A549 (cell line): ENCODE data around the gene LRIT2. TPM values are rescaled to one million over a fixed set of nuclear protein-coding genes. Genes with fewer than 3 reads are reported as not detected.

Experiments used
- ATAC-seq, 2 experiments: fragments of 200-7000 bp in 1 of 2; fragments of >200 bp in 1 of 2; cut with Nextera tagmentation in 1 of 2; cut with Tn5 transposase in 1 of 2; 3 replicates each; pipeline versions ENCODE4 v1.8.0 to v1.9.1; 2018 to 2020; ENCODE audit warnings: mild to moderate bottlenecking in 1 of 2, moderate library complexity in 1 of 2
- CTCF ChIA-PET: fragments of 300-600 bp; sonication (Branson Sonifier 250); formaldehyde crosslinking; extraction: SDS; loops from one replicate; lab custom pipeline; 2021; ENCODE audit warnings: antibody characterized with exemption, inconsistent platforms; lab: Yijun Ruan, JAX
- POLR2A ChIA-PET: fragments of 350-600 bp; formaldehyde crosslinking; extraction: SDS; loops from one replicate; lab custom pipeline; 2021; ENCODE audit warnings: antibody characterized with exemption, inconsistent platforms; lab: Yijun Ruan, JAX
- DNase-seq, 2 experiments: peaks; one replicate each; pipeline versions ENCODE4 v3.0.0 to v3.0.0-alpha.2; 2011 to 2016; ENCODE audit warnings: low read depth in 1 of 2, low spot score in 1 of 2
- FAIRE-seq: peaks from 2 replicates; lab custom pipeline; 2011; peaks lifted over from hg19 to GRCh38; lab: Jason Lieb, UNC
- H3K27ac ChIP-seq, 2 experiments: fragments of >200 bp; sonication (Bioruptor Twin); formaldehyde crosslinking; 3 replicates each; pipeline ENCODE4 v1.5.1; 2016 to 2017
- H3K4me1 ChIP-seq: fragments of >200 bp; sonication (Bioruptor Twin); formaldehyde crosslinking; 3 replicates; pipeline ENCODE4 v1.6.1; 2016
- H3K4me2 ChIP-seq: fragments of >200 bp; sonication (Bioruptor Twin); formaldehyde crosslinking; 3 replicates; pipeline ENCODE4 v1.6.1; 2016
- H3K4me3 ChIP-seq: fragments of >200 bp; sonication (Bioruptor Twin); formaldehyde crosslinking; 3 replicates; pipeline ENCODE4 v1.5.1; 2016
- H3K9me3 ChIP-seq: fragments of >200 bp; sonication (Bioruptor Twin); formaldehyde crosslinking; 3 replicates; pipeline ENCODE4 v1.6.1; 2016
- BCL3 ChIP-seq: fragments of >200 bp; sonication (Bioruptor Twin); formaldehyde crosslinking; IDR thresholded peaks from 3 replicates; pipeline ENCODE4 v1.6.1; 2016
- CBX8 ChIP-seq: fragments of 200-600 bp; sonication (generic); IDR thresholded peaks from 2 replicates; pipeline ENCODE4 v1.6.1; 2016
- CHD4 ChIP-seq: fragments of 200-600 bp; sonication (generic); IDR thresholded peaks from 2 replicates; pipeline ENCODE4 v1.6.1; 2016; ENCODE audit warnings: antibody characterized with exemption, mild to moderate bottlenecking, borderline replicate concordance
- CTCF ChIP-seq: fragments of >200 bp; sonication (Bioruptor Twin); formaldehyde crosslinking; IDR thresholded peaks from 3 replicates; pipeline ENCODE4 v1.5.1; 2016
- EHF ChIP-seq: fragments of 250-450 bp; sonication (Bioruptor Pico); IDR thresholded peaks from 2 replicates; pipeline ENCODE4 v1.5.0; 2020; ENCODE audit warnings: mild to moderate bottlenecking
- ELK1 ChIP-seq: fragments of 150-350 bp; IDR thresholded peaks from 2 replicates; pipeline ENCODE4 v1.6.1; 2014; ENCODE audit warnings: low read depth, mild to moderate bottlenecking, low read length
- FOSL2 ChIP-seq, 2 experiments: fragments of 450-650 bp in 1 of 2; fragments of >200 bp in 1 of 2; sonication (Bioruptor Twin) in 1 of 2; formaldehyde crosslinking; IDR thresholded peaks; 2 replicates each; pipeline versions ENCODE4 v1.5.0 to v1.6.1; 2016 to 2020; ENCODE audit warnings: mild to moderate bottlenecking in 1 of 2, moderate library complexity in 1 of 2
- FOXS1 ChIP-seq: fragments of 250-450 bp; sonication (Bioruptor Pico); IDR thresholded peaks from 2 replicates; pipeline ENCODE4 v1.5.0; 2020; ENCODE audit warnings: mild to moderate bottlenecking, moderate library complexity
- HEYL ChIP-seq: fragments of 250-450 bp; sonication (Bioruptor Pico); IDR thresholded peaks from 2 replicates; pipeline ENCODE4 v1.8.0; 2021; ENCODE audit warnings: mild to moderate bottlenecking, moderate library complexity
- HOXB13 ChIP-seq: fragments of 250-450 bp; sonication (Bioruptor Pico); IDR thresholded peaks from 2 replicates; pipeline ENCODE4 v1.5.0; 2020; ENCODE audit warnings: low read depth, mild to moderate bottlenecking, moderate library complexity
- HOXB5 ChIP-seq: fragments of 250-450 bp; sonication (Bioruptor Pico); IDR thresholded peaks from 2 replicates; pipeline ENCODE4 v1.5.0; 2020; ENCODE audit warnings: mild to moderate bottlenecking, moderate library complexity
- MAX ChIP-seq: IDR thresholded peaks from 2 replicates; pipeline ENCODE4 v1.6.1; 2012
- NPAS2 ChIP-seq: fragments of 250-450 bp; sonication (Bioruptor Pico); IDR thresholded peaks from 2 replicates; pipeline ENCODE4 v1.8.0; 2022; ENCODE audit warnings: mild to moderate bottlenecking, moderate library complexity, borderline replicate concordance
- PHF8 ChIP-seq: fragments of 200-600 bp; sonication (generic); IDR thresholded peaks from 2 replicates; pipeline ENCODE4 v1.6.1; 2016; ENCODE audit warnings: low read depth, mild to moderate bottlenecking, antibody characterized with exemption, moderate library complexity, borderline replicate concordance
- POLR2A ChIP-seq: IDR thresholded peaks from 2 replicates; pipeline ENCODE4 v1.6.1; 2012; ENCODE audit warnings: mild to moderate bottlenecking, low read length
- POLR2AphosphoS2 ChIP-seq: conservative IDR thresholded peaks from 2 replicates; pipeline ENCODE4 v1.6.1; 2012; ENCODE audit warnings: low read length, improper control_type of control experiment, inconsistent platforms
- RAD21 ChIP-seq, 2 experiments: fragments of >200 bp in 1 of 2; sonication (Bioruptor Twin) in 1 of 2; formaldehyde crosslinking in 1 of 2; IDR thresholded peaks in 1 of 2; conservative IDR thresholded peaks in 1 of 2; 2 replicates in 1 of 2; 3 replicates in 1 of 2; pipeline ENCODE4 v1.6.1; 2012 to 2018; ENCODE audit warnings: inconsistent platforms in 1 of 2
- RARB ChIP-seq: fragments of 250-450 bp; sonication (Bioruptor Pico); IDR thresholded peaks from 2 replicates; pipeline ENCODE4 v1.8.0; 2021; ENCODE audit warnings: mild to moderate bottlenecking, moderate library complexity
- RCOR1 ChIP-seq: fragments of 150-350 bp; IDR thresholded peaks from 2 replicates; pipeline ENCODE4 v1.6.1; 2014; ENCODE audit warnings: antibody characterized with exemption, low read length, low read depth
- RFX5 ChIP-seq: fragments of 450-650 bp; IDR thresholded peaks from 2 replicates; pipeline ENCODE4 v1.7.1; 2014; ENCODE audit warnings: antibody characterized with exemption, mild to moderate bottlenecking, moderate library complexity
- USF2 ChIP-seq: fragments of 450-650 bp; IDR thresholded peaks from 2 replicates; pipeline ENCODE4 v1.6.1; 2014; ENCODE audit warnings: antibody characterized with exemption
- ZNF302 ChIP-seq: fragments of 250-450 bp; sonication (Bioruptor Pico); IDR thresholded peaks from 2 replicates; pipeline ENCODE4 v1.9.0; 2021; ENCODE audit warnings: inconsistent platforms, mild to moderate bottlenecking, moderate library complexity
- WGBS: methylation state at CpG from one replicate; pipeline ENCODE4 v1.1.6; 2017; ENCODE audit errors: missing lambda C conversion rate; 5-methylcytosine and 5-hydroxymethylcytosine counted together
- polyA plus RNA-seq, 4 experiments: library from polyadenylated mRNA; depleted of rRNA in 3 of 4; stranded (reverse); fragments of >200 nt; fragmentation: RNase III in 1 of 4; extraction: RNeasy Plus Mini Kit Qiagen cat#74134 plus additional on column Dnase treatment in 1 of 4; gene quantifications; 2 replicates in 3 of 4; 3 replicates in 1 of 4; pipeline ENCODE4 v1.2.3, GENCODE V29; 2011 to 2017

Gene LRIT2
- polyA plus RNA-seq, 2 of the 4 experiments (the other 2 are of a cell fraction) = not detected

GRCh38 chr10:84227810-84228209 lies 2.5 kb upstream of the LRIT2 start:
- Histone ChIP-seq H3K4me2 (no peak overlapping the region), H3K4me1 (no peaks in the 10 kb centered on the region), H3K4me3 (no peak overlapping the region), H3K9me3 (no peaks in the 10 kb centered on the region), H3K27ac (no peak overlapping the region)
- WGBS = 7% methylated on average over 4 of the region's 4 CpGs
- TF ChIP-seq HOXB5 (CRISPR knock-in tag) = no peak
- no peak for TF ChIP-seq CHD4
- TF ChIP-seq FOSL2 (IDR thresholded peaks at IDR 0.05) = no peak
- TF ChIP-seq FOSL2 (CRISPR knock-in tag; IDR thresholded peaks at IDR 0.05) = no peak
- TF ChIP-seq USF2 = no peak
- TF ChIP-seq RCOR1 = no peak
- no peak for TF ChIP-seq HOXB13 (CRISPR knock-in tag)
- TF ChIP-seq CBX8 = no peak
- no peak for TF ChIP-seq FOXS1 (CRISPR knock-in tag)
- TF ChIP-seq POLR2A = no peak
- TF ChIP-seq EHF (CRISPR knock-in tag) = no peak
- no peak for TF ChIP-seq PHF8
- TF ChIP-seq ELK1 = no peak
- TF ChIP-seq RAD21 (conservative IDR thresholded peaks at IDR 0.05 in 1 of 2, IDR thresholded peaks at IDR 0.05 in 1 of 2) = no peak
- no peak for DNase-seq
- ChIA-PET CTCF (interaction anchor here (1.4 kb wide), 1 partner anchor 14 kb away, joined by 3 read pairs; no protein-coding TSS in a partner anchor), POLR2A (no interaction called here)
- no peak for ATAC-seq
- FAIRE-seq = no peak

GRCh38 chr10:84226616-84227015 lies 1.3 kb upstream of the LRIT2 start:
- ATAC-seq (no peak), FAIRE-seq (no peak), DNase-seq (no peak)
- ChIA-PET CTCF (no interaction called here), POLR2A (no interaction called here)
- TF ChIP-seq HEYL = no peak
- TF ChIP-seq BCL3 = no peak
- TF ChIP-seq FOXS1 (CRISPR knock-in tag) = no peak
- TF ChIP-seq USF2 = no peak
- no peak for TF ChIP-seq NPAS2 (CRISPR knock-in tag)
- TF ChIP-seq RARB (CRISPR knock-in tag) = no peak
- TF ChIP-seq RFX5 = no peak
- TF ChIP-seq POLR2AphosphoS2 = no peak
- TF ChIP-seq MAX = no peak
- TF ChIP-seq ZNF302 (CRISPR knock-in tag) = no peak
- TF ChIP-seq EHF (CRISPR knock-in tag) = no peak
- no peak for TF ChIP-seq CTCF
- Histone ChIP-seq H3K4me3 (no peak overlapping the region), H3K4me2 (no peak overlapping the region), H3K4me1 (no peaks in the 10 kb centered on the region), H3K9me3 (no peaks in the 10 kb centered on the region), H3K27ac (no peak overlapping the region)
- WGBS = 0% methylated on average over 3 of the region's 3 CpGs
